ENCODE data around the gene CTNNA3. TPM values are rescaled to one million over a fixed set of nuclear protein-coding genes. Genes with fewer than 3 reads are reported as not detected.

CTNNA3 gene
- total and polyA plus RNA-seq, 2 donors (not counting 3 experiments of a cell fraction or from before 2014, with no cell fraction given) = not detected

- Histone ChIP-seq H3K27ac (ENCODE audit: insufficient read depth, low read depth, low read length) (no peak overlapping the region), H4K20me1 (replicated peaks; ENCODE audit: control insufficient read depth, extremely low read depth, insufficient read depth, low read length) (no peaks in the 10 kb centered on the region), H3K9ac (replicated peaks; ENCODE audit: extremely low read depth, insufficient read depth, low read length) (no peak overlapping the region), H3K79me2 (ENCODE audit: control insufficient read depth, insufficient read depth, low read length) (no peaks in the 10 kb centered on the region), H3K27me3 (ENCODE audit: control insufficient read depth in 2 of 2, insufficient read depth in 2 of 2, low read length in 2 of 2) (no peaks in the 10 kb centered on the region), H3K9me3 (replicated peaks; ENCODE audit: control insufficient read depth, insufficient read depth, low read length) (no peaks in the 10 kb centered on the region), H3K4me1 (ENCODE audit: control insufficient read depth, extremely low read depth, insufficient read depth, low read length) (no peaks in the 10 kb centered on the region), H3K9me1 (replicated peaks; ENCODE audit: control insufficient read depth, extremely low read depth, insufficient read depth, low read length) (no peaks in the 10 kb centered on the region), H3K4me3 (replicated peaks in 1 of 3; ENCODE audit: insufficient read depth in 1 of 3, low read depth in 1 of 3, low read length in 3 of 3) (no peak overlapping the region), H3K4me2 (ENCODE audit: insufficient read depth, low read length) (no peak overlapping the region), H2AFZ (ENCODE audit: low read depth, low read length) (no peak overlapping the region), H3K36me3 (ENCODE audit: control insufficient read depth in 2 of 2, extremely low read depth in 1 of 2, insufficient read depth in 2 of 2, low read length in 2 of 2) (no peaks in the 10 kb centered on the region)
- intact Hi-C loops (cut with micrococcal nuclease) = no loop called here
- ChIA-PET CTCF (no interaction called here), POLR2A (no interaction called here)
- no peak for FAIRE-seq
- DNase-seq (ENCODE audit: low read depth, low spot score) = no peak
- no peak for TF ChIP-seq FOS (IDR thresholded peaks at IDR 0.05; ENCODE audit: borderline replicate concordance, insufficient read depth, low read length)
- TF ChIP-seq EZH2 (IDR thresholded peaks at IDR 0.05; ENCODE audit: borderline replicate concordance, low read depth, low read length, severe bottlenecking) = no peak
- no peak for TF ChIP-seq GATA2 (IDR thresholded peaks at IDR 0.05; ENCODE audit: insufficient read depth, insufficient read length, low read depth, low read length)
- TF ChIP-seq JUN (IDR thresholded peaks at IDR 0.05; ENCODE audit: borderline replicate concordance, insufficient read depth, insufficient read length, low read depth) = no peak
- TF ChIP-seq POLR2A (IDR thresholded peaks at IDR 0.05; ENCODE audit: low read depth, low read length) = no peak
- no peak for TF ChIP-seq MAX (IDR thresholded peaks at IDR 0.05; ENCODE audit: insufficient read depth, insufficient read length)
- TF ChIP-seq MYC (IDR thresholded peaks at IDR 0.05; ENCODE audit: low read depth, low read length) = no peak
- TF ChIP-seq POLR2AphosphoS5 (IDR thresholded peaks at IDR 0.05; ENCODE audit: insufficient read depth, low read depth, low read length) = no peak
- no TSS peak for BruUV-seq (replicated peaks)
- dilution Hi-C loops (cut with MboI; ENCODE audit: extremely low pct_ligation_motif_present, low sequenced_read_pairs) = no loop called here
These were observed 1657.4 kb downstream of the CTNNA3 start for GRCh38 chr10:66038623-66039022.

DNA sequence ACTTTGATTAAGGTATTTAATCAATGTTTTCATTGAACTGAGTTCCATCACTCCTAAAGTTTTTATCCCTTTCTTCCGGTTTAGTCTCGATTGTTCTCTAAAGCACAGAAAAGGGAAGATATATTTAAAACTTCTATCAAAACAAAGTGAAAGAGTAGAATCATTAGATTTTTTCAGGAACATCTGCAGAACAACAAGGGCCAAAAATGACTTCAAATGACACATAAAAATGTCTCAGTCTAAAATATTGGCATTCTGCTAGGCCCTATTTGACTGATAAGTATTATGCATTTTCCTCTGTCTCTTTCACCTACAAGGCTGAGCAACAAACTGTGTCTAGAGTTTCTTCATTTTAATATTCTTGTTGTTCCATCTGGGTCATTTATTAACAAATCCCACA, 1669.7 kb downstream of the CTNNA3 start:
- intact Hi-C loops (cut with micrococcal nuclease) (no loop called here), dilution Hi-C loops (cut with MboI; ENCODE audit: extremely low pct_ligation_motif_present, low sequenced_read_pairs) (no loop called here)
- FAIRE-seq = no peak
- Histone ChIP-seq H2AFZ (ENCODE audit: low read depth, low read length) (no peak overlapping the region), H3K9me3 (replicated peaks; ENCODE audit: control insufficient read depth, insufficient read depth, low read length) (no peaks in the 10 kb centered on the region), H3K27ac (ENCODE audit: insufficient read depth, low read depth, low read length) (no peak overlapping the region), H3K4me3 (replicated peaks in 1 of 3; ENCODE audit: insufficient read depth in 1 of 3, low read depth in 1 of 3, low read length in 3 of 3) (no peak overlapping the region), H3K9ac (replicated peaks; ENCODE audit: extremely low read depth, insufficient read depth, low read length) (no peak overlapping the region), H4K20me1 (replicated peaks; ENCODE audit: control insufficient read depth, extremely low read depth, insufficient read depth, low read length) (no peaks in the 10 kb centered on the region), H3K4me2 (ENCODE audit: insufficient read depth, low read length) (no peak overlapping the region), H3K79me2 (ENCODE audit: control insufficient read depth, insufficient read depth, low read length) (no peaks in the 10 kb centered on the region), H3K9me1 (replicated peaks; ENCODE audit: control insufficient read depth, extremely low read depth, insufficient read depth, low read length) (no peaks in the 10 kb centered on the region), H3K27me3 (ENCODE audit: control insufficient read depth in 2 of 2, insufficient read depth in 2 of 2, low read length in 2 of 2) (no peaks in the 10 kb centered on the region), H3K4me1 (ENCODE audit: control insufficient read depth, extremely low read depth, insufficient read depth, low read length) (no peaks in the 10 kb centered on the region), H3K36me3 (ENCODE audit: control insufficient read depth in 2 of 2, extremely low read depth in 1 of 2, insufficient read depth in 2 of 2, low read length in 2 of 2) (no peaks in the 10 kb centered on the region)
- ChIA-PET POLR2A (no interaction called here), CTCF (no interaction called here)
- no TSS peak for BruUV-seq (replicated peaks)
- DNase-seq (ENCODE audit: low read depth, low spot score) = no peak
- no peak for TF ChIP-seq GATA2 (IDR thresholded peaks at IDR 0.05; ENCODE audit: insufficient read depth, insufficient read length, low read depth, low read length)
- no peak for TF ChIP-seq POLR2A (IDR thresholded peaks at IDR 0.05; ENCODE audit: low read depth, low read length)
- no peak for TF ChIP-seq EZH2 (IDR thresholded peaks at IDR 0.05; ENCODE audit: borderline replicate concordance, low read depth, low read length, severe bottlenecking)
- TF ChIP-seq FOS (IDR thresholded peaks at IDR 0.05; ENCODE audit: borderline replicate concordance, insufficient read depth, low read length) = no peak
- no peak for TF ChIP-seq MYC (IDR thresholded peaks at IDR 0.05; ENCODE audit: low read depth, low read length)
- no peak for TF ChIP-seq MAX (IDR thresholded peaks at IDR 0.05; ENCODE audit: insufficient read depth, insufficient read length)
- TF ChIP-seq CTCF (IDR thresholded peaks at IDR 0.05; ENCODE audit: extremely low read depth in 1 of 2, insufficient read depth in 1 of 2, low read depth in 1 of 2, low read length in 2 of 2) = no peak
- TF ChIP-seq JUN (IDR thresholded peaks at IDR 0.05; ENCODE audit: borderline replicate concordance, insufficient read depth, insufficient read length, low read depth) = no peak
